SH-SY5Y (cell line): Measurements from ENCODE around the gene ATE1.

Experiments
- GATA2 ChIP-seq: IDR thresholded peaks from 2 replicates; pipeline ENCODE4 v1.6.1; 2011; ENCODE audit warnings: mild to moderate bottlenecking, low read depth, low read length
- GATA3 ChIP-seq: IDR thresholded peaks from 2 replicates; pipeline ENCODE4 v1.6.1; 2011; ENCODE audit warnings: low read depth, mild to moderate bottlenecking, low read length, moderate library complexity

DNA sequence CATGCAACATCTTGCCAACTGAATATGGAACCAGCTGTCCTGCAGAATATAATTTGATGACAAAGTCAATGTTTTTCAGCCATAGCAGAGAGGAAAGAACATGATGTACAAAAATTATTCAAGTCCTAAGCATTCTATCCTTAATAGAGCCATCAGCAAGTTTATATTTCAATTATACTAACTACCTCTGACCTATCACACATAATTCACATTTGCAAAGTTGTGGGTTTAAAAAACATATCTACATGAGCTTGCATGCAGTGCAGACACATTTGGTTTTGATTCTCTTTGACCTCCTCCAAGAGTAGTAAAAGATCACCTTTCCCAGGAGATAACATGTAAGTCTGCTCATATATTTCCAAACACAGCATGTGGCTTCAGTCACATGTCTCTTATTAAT lies 203.5 kb downstream of the ATE1 start:
- TF ChIP-seq GATA2 (no peak), GATA3 (no peak)
